ENCODE data around the gene ARNT2.
A peak's percentile ranks its signal among the peaks of the same experiment; 100 is the strongest.

Gene ARNT2

DNA sequence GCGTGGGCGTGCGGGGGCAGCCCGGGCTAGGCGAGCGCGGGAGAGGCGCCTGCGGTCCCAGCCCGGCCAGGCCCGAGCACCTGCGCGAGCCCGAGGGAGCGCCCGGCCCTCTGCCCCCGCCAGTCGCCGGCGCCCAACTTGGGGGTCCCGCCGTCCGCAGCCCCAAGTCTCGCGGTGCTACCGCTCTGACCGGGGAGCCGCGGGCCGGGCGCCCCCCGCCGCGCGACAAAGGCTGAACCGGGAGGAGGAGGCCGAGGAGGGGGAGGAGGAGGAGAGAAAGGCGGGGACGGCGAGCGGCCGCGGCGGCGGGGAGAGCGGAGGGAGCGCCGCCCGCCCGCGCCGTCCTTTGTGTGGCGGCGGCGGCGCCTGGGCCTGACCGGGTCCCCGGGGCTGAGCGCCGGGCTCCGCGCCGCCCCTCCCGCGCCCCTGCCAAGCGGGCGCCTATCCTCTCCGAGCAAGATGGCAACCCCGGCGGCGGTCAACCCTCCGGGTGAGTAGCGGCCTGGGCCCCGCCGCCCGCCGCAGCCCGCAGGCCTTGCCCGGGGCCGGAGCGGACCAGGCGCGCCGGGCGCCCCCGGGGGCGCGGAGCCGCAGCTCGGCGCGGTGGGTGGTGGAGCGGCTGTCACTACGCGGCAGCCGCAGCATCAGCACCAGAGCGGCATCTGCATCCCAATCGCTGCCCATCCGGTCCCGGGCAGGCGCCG lies at the start of gene ARNT2:
ARNT2 (plus strand) TSS at position 326 of the 704 bp plus-strand sequence; CDS start at position 460, 134 bp downstream.
- TF ChIP-seq, protein P1, sequence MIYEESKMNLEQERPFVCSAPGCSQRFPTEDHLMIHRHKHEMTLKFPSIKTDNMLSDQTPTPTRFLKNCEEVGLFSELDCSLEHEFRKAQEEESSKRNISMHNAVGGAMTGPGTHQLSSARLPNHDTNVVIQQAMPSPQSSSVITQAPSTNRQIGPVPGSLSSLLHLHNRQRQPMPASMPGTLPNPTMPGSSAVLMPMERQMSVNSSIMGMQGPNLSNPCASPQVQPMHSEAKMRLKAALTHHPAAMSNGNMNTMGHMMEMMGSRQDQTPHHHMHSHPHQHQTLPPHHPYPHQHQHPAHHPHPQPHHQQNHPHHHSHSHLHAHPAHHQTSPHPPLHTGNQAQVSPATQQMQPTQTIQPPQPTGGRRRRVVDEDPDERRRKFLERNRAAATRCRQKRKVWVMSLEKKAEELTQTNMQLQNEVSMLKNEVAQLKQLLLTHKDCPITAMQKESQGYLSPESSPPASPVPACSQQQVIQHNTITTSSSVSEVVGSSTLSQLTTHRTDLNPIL (CRISPR knock-in tag; IDR thresholded peaks at IDR 0.05; ENCODE audit: low read depth): no peak
- TF ChIP-seq GLIS3 (CRISPR knock-in tag; IDR thresholded peaks at IDR 0.05): no peak
- TF ChIP-seq, protein P2, sequence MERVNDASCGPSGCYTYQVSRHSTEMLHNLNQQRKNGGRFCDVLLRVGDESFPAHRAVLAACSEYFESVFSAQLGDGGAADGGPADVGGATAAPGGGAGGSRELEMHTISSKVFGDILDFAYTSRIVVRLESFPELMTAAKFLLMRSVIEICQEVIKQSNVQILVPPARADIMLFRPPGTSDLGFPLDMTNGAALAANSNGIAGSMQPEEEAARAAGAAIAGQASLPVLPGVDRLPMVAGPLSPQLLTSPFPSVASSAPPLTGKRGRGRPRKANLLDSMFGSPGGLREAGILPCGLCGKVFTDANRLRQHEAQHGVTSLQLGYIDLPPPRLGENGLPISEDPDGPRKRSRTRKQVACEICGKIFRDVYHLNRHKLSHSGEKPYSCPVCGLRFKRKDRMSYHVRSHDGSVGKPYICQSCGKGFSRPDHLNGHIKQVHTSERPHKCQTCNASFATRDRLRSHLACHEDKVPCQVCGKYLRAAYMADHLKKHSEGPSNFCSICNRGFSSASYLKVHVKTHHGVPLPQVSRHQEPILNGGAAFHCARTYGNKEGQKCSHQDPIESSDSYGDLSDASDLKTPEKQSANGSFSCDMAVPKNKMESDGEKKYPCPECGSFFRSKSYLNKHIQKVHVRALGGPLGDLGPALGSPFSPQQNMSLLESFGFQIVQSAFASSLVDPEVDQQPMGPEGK (CRISPR knock-in tag; IDR thresholded peaks at IDR 0.05; ENCODE audit: borderline replicate concordance): no peak
- no peak for TF ChIP-seq ESRRG (CRISPR knock-in tag; IDR thresholded peaks at IDR 0.05)
- TF ChIP-seq ISL1 (CRISPR knock-in tag; IDR thresholded peaks at IDR 0.05): no peak
- no peak for TF ChIP-seq ZNF8 (CRISPR knock-in tag; IDR thresholded peaks at IDR 0.05)
- TF ChIP-seq BACH2 (CRISPR knock-in tag; IDR thresholded peaks at IDR 0.05; ENCODE audit: borderline replicate concordance): no peak
- TF ChIP-seq ARNTL (CRISPR knock-in tag; IDR thresholded peaks at IDR 0.05; ENCODE audit: borderline replicate concordance, low read depth): no peak
- no peak for TF ChIP-seq PPARA (CRISPR knock-in tag; IDR thresholded peaks at IDR 0.05; ENCODE audit: borderline replicate concordance)
- TF ChIP-seq OSR1 (CRISPR knock-in tag; IDR thresholded peaks at IDR 0.05): no peak
- no peak for TF ChIP-seq ZFP30 (CRISPR knock-in tag; IDR thresholded peaks at IDR 0.05)
- TF ChIP-seq ZNF70 (CRISPR knock-in tag; IDR thresholded peaks at IDR 0.05): no peak
- TF ChIP-seq CSDC2 (CRISPR knock-in tag; IDR thresholded peaks at IDR 0.05): no peak
- no peak for TF ChIP-seq TOX (CRISPR knock-in tag; IDR thresholded peaks at IDR 0.05; ENCODE audit: borderline replicate concordance)
- TF ChIP-seq, protein P3, sequence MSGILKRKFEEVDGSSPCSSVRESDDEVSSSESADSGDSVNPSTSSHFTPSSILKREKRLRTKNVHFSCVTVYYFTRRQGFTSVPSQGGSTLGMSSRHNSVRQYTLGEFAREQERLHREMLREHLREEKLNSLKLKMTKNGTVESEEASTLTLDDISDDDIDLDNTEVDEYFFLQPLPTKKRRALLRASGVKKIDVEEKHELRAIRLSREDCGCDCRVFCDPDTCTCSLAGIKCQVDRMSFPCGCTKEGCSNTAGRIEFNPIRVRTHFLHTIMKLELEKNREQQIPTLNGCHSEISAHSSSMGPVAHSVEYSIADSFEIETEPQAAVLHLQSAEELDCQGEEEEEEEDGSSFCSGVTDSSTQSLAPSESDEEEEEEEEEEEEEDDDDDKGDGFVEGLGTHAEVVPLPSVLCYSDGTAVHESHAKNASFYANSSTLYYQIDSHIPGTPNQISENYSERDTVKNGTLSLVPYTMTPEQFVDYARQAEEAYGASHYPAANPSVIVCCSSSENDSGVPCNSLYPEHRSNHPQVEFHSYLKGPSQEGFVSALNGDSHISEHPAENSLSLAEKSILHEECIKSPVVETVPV (CRISPR knock-in tag; IDR thresholded peaks at IDR 0.05): no peak
- TF ChIP-seq, protein P4, sequence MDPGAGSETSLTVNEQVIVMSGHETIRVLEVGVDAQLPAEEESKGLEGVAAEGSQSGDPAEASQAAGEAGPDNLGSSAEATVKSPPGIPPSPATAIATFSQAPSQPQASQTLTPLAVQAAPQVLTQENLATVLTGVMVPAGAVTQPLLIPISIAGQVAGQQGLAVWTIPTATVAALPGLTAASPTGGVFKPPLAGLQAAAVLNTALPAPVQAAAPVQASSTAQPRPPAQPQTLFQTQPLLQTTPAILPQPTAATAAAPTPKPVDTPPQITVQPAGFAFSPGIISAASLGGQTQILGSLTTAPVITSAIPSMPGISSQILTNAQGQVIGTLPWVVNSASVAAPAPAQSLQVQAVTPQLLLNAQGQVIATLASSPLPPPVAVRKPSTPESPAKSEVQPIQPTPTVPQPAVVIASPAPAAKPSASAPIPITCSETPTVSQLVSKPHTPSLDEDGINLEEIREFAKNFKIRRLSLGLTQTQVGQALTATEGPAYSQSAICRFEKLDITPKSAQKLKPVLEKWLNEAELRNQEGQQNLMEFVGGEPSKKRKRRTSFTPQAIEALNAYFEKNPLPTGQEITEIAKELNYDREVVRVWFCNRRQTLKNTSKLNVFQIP (CRISPR knock-in tag; IDR thresholded peaks at IDR 0.05; ENCODE audit: borderline replicate concordance, low read depth): no peak
- TF ChIP-seq RARB (CRISPR knock-in tag; IDR thresholded peaks at IDR 0.05): no peak
- TF ChIP-seq, protein P5, sequence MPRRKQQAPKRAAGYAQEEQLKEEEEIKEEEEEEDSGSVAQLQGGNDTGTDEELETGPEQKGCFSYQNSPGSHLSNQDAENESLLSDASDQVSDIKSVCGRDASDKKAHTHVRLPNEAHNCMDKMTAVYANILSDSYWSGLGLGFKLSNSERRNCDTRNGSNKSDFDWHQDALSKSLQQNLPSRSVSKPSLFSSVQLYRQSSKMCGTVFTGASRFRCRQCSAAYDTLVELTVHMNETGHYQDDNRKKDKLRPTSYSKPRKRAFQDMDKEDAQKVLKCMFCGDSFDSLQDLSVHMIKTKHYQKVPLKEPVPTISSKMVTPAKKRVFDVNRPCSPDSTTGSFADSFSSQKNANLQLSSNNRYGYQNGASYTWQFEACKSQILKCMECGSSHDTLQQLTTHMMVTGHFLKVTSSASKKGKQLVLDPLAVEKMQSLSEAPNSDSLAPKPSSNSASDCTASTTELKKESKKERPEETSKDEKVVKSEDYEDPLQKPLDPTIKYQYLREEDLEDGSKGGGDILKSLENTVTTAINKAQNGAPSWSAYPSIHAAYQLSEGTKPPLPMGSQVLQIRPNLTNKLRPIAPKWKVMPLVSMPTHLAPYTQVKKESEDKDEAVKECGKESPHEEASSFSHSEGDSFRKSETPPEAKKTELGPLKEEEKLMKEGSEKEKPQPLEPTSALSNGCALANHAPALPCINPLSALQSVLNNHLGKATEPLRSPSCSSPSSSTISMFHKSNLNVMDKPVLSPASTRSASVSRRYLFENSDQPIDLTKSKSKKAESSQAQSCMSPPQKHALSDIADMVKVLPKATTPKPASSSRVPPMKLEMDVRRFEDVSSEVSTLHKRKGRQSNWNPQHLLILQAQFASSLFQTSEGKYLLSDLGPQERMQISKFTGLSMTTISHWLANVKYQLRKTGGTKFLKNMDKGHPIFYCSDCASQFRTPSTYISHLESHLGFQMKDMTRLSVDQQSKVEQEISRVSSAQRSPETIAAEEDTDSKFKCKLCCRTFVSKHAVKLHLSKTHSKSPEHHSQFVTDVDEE (CRISPR knock-in tag; IDR thresholded peaks at IDR 0.05): no peak
- no peak for TF ChIP-seq ZFP3 (CRISPR knock-in tag; IDR thresholded peaks at IDR 0.05)
- no peak for TF ChIP-seq SNAI2 (CRISPR knock-in tag; IDR thresholded peaks at IDR 0.05)
- peak; percentile 69 for ATAC-seq

DNA sequence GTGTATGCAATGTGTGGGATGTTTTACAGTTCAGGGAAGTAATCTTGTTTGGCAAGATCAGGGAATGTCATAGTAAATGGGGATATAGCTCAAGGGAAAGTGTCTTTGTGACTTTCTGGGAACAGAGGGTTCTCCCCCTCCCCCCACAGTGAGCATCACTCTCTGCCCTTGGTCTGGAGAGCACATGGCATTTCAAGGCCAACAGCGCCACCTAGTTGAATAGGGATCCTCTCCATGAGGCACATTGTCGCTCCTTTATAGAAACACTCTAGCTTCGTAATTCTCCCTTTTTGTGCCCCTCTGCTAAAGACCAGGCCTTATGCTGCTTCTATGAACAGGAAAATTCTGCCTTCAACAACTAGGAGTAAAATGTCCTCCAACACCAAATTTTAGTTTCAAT lies 37.1 kb upstream of the ARNT2 start:
- ATAC-seq: no peak
- TF ChIP-seq, protein P1 (CRISPR knock-in tag; IDR thresholded peaks at IDR 0.05; ENCODE audit: low read depth): no peak
- TF ChIP-seq ESRRG (CRISPR knock-in tag; IDR thresholded peaks at IDR 0.05) (no peak), TCF4 (CRISPR knock-in tag; IDR thresholded peaks at IDR 0.05; ENCODE audit: borderline replicate concordance) (no peak), ZFP30 (CRISPR knock-in tag; IDR thresholded peaks at IDR 0.05) (no peak), ZFP3 (CRISPR knock-in tag; IDR thresholded peaks at IDR 0.05) (no peak), ZNF565 (CRISPR knock-in tag; conservative IDR thresholded peaks at IDR 0.05; ENCODE audit: low read depth) (no peak), GLIS3 (CRISPR knock-in tag; IDR thresholded peaks at IDR 0.05) (no peak), RARB (CRISPR knock-in tag; IDR thresholded peaks at IDR 0.05) (no peak), ARNTL (CRISPR knock-in tag; IDR thresholded peaks at IDR 0.05; ENCODE audit: borderline replicate concordance, low read depth) (no peak), ZNF70 (CRISPR knock-in tag; IDR thresholded peaks at IDR 0.05) (no peak), SNAI2 (CRISPR knock-in tag; IDR thresholded peaks at IDR 0.05) (no peak), BACH2 (CRISPR knock-in tag; IDR thresholded peaks at IDR 0.05; ENCODE audit: borderline replicate concordance) (no peak)
- TF ChIP-seq, protein P5 (CRISPR knock-in tag; IDR thresholded peaks at IDR 0.05): no peak
- TF ChIP-seq, protein P2 (CRISPR knock-in tag; IDR thresholded peaks at IDR 0.05; ENCODE audit: borderline replicate concordance): no peak
